ENCODE data around the gene ABCD3. TPM values are rescaled to one million over a fixed set of nuclear protein-coding genes. Genes with fewer than 3 reads are reported as not detected.
"Not testable (repeated sequence)": the region's sequence is repeated elsewhere in the genome, so short reads cannot be mapped to it uniquely, and the experiment has no call there.

The ABCD3 gene
- total RNA-seq, result 10 to 100 TPM; 37.9 to 90.2 (median 51.9) TPM

GRCh38 chr1:94417978-94418663, at the start of gene ABCD3:
TSS of gene ABCD3 (plus strand) at chr1:94418389. CDS start at chr1:94418479, 90 bp downstream.
- WGBS, 2 donors, result 0 to 1% methylated on average over 3 to 54 of the region's 84 CpGs
- Histone ChIP-seq H3K36me3 (no peaks in the 10 kb centered on the region), H3K4me3 (peak within 1 kb of the TSS; percentile 61 to 97 (median 92)), H3K4me1 (peaks cover 0 to 61% (median 31%) of the 10 kb centered on the region in 4 donors), H3K27ac (peak within 1 kb of the TSS; percentile 90 to 94 (median 91)), H3K27me3 (no peaks in the 10 kb centered on the region), H3K9me3 (no peaks in the 10 kb centered on the region)
- DNase-seq (ENCODE audit: low spot score in 2 of 2), result peak; percentile 91 to 95
- peak in 1 of 2 donors; percentile 89 for TF ChIP-seq EP300 (IDR thresholded peaks at IDR 0.05)
- TF ChIP-seq POLR2A (IDR thresholded peaks at IDR 0.05), result peak; percentile 66 to 88
- TF ChIP-seq CTCF (IDR thresholded peaks at IDR 0.05), result peak in 2 of 5 experiments; percentile 11 to 48

GRCh38 chr1:94372771-94373170, 45.4 kb upstream of the ABCD3 start:
- H3K4me3 ChIP-seq; DNase-seq (ENCODE audit: low spot score in 2 of 2); H3K36me3 ChIP-seq; H3K4me1 ChIP-seq; H3K27ac ChIP-seq; H3K27me3 ChIP-seq: not testable (repeated sequence)
- peaks cover 0 to 12% (median 1%) of the 10 kb centered on the region in 4 donors for H3K9me3 ChIP-seq

GRCh38 chr1:94373311-94373710, 44.9 kb upstream of the ABCD3 start:
- 45 to 67% methylated on average over 2 of the region's 2 CpGs for WGBS, 2 donors
- DNase-seq (ENCODE audit: low spot score in 2 of 2); H3K4me1 ChIP-seq: not testable (repeated sequence)

GRCh38 chr1:94375666-94376065, 42.5 kb upstream of the ABCD3 start:
- H3K36me3 ChIP-seq; H3K4me1 ChIP-seq; H3K9me3 ChIP-seq; H3K27ac ChIP-seq; H3K4me3 ChIP-seq; H3K27me3 ChIP-seq; DNase-seq (ENCODE audit: low spot score in 2 of 2): not testable (repeated sequence)
- WGBS, 2 donors, result 88 to 90% methylated on average over 7 of the region's 7 CpGs

More at GRCh38 chr1:94373311-94373710, 44.9 kb upstream of the ABCD3 start:
- not testable (repeated sequence) for H3K36me3 ChIP-seq, H3K27ac ChIP-seq, H3K4me3 ChIP-seq, H3K27me3 ChIP-seq
- H3K9me3 ChIP-seq, result peaks cover 0 to 12% (median 1%) of the 10 kb centered on the region in 4 donors

- DNase-seq (ENCODE audit: low spot score in 2 of 2); H3K27me3 ChIP-seq; H3K27ac ChIP-seq; H3K36me3 ChIP-seq; H3K4me3 ChIP-seq; H3K4me1 ChIP-seq; H3K9me3 ChIP-seq: not testable (repeated sequence)
- WGBS, 2 donors, result 45 to 46% methylated on average over 2 of the region's 2 CpGs
Observed at GRCh38 chr1:94378493-94378892, 39.7 kb upstream of the ABCD3 start.

GRCh38 chr1:94379615-94380014, 38.6 kb upstream of the ABCD3 start:
- H3K9me3 ChIP-seq, result no peaks in the 10 kb centered on the region
- no peak for DNase-seq (ENCODE audit: low spot score in 2 of 2)
- H3K4me1 ChIP-seq, result no peaks in the 10 kb centered on the region
- TF ChIP-seq CTCF (IDR thresholded peaks at IDR 0.05), result no peak
- no peaks in the 10 kb centered on the region for H3K36me3 ChIP-seq
- H3K27ac ChIP-seq, result no peak overlapping the region
- WGBS, 2 donors, result 83 to 88% methylated on average over 3 of the region's 3 CpGs
- H3K4me3 ChIP-seq, result no peak overlapping the region
- H3K27me3 ChIP-seq, result no peaks in the 10 kb centered on the region

- 84 to 85% methylated on average over 3 of the region's 3 CpGs for WGBS, 2 donors
- TF ChIP-seq POLR2A (IDR thresholded peaks at IDR 0.05), result no peak
- no peak for TF ChIP-seq CTCF (IDR thresholded peaks at IDR 0.05)
- TF ChIP-seq EP300 (IDR thresholded peaks at IDR 0.05), result no peak
- no peak for DNase-seq (ENCODE audit: low spot score in 2 of 2)
Observed at GRCh38 chr1:94382201-94382600, 36.0 kb upstream of the ABCD3 start.

More at GRCh38 chr1:94382201-94382600, 36.0 kb upstream of the ABCD3 start:
- no peaks in the 10 kb centered on the region for H3K9me3 ChIP-seq
- H3K27me3 ChIP-seq, result no peaks in the 10 kb centered on the region
- H3K4me3 ChIP-seq, result no peak overlapping the region
- H3K4me1 ChIP-seq, result no peaks in the 10 kb centered on the region
- H3K36me3 ChIP-seq, result no peaks in the 10 kb centered on the region
- no peak overlapping the region for H3K27ac ChIP-seq

Data from tibial nerve (tissue), 4 donors.